Lower lobe of right lung (tissue), 2 donors: ENCODE results near the gene STAT4. TPM values are rescaled to one million over a fixed set of nuclear protein-coding genes. Genes with fewer than 3 reads are reported as not detected.

Experiments used
- ATAC-seq, 2 donors: fragments of 200-7000 bp; cut with Tn5 transposase; one replicate each; pipeline ENCODE4 v1.9.1; 2020 to 2022; ENCODE audit warnings: mild to moderate bottlenecking in 2 of 2, moderate library complexity in 2 of 2
- DNase-seq: peaks from one replicate; pipeline ENCODE4 v3.0.0-alpha.2; 2020
- H3K27ac ChIP-seq: fragments of 200-600 bp; one replicate; pipeline ENCODE4 v1.8.0; 2022
- H3K27me3 ChIP-seq: fragments of 200-600 bp; one replicate; pipeline ENCODE4 v1.8.0; 2022; ENCODE audit warnings: low read depth
- H3K36me3 ChIP-seq: fragments of 200-600 bp; one replicate; pipeline ENCODE4 v1.8.0; 2022; ENCODE audit warnings: mild to moderate bottlenecking
- H3K4me1 ChIP-seq: fragments of 200-600 bp; one replicate; pipeline ENCODE4 v1.8.0; 2022
- H3K4me3 ChIP-seq: fragments of 200-600 bp; one replicate; pipeline ENCODE4 v1.8.0; 2022; ENCODE audit warnings: mild to moderate bottlenecking
- H3K9me3 ChIP-seq: fragments of 200-600 bp; one replicate; pipeline ENCODE4 v1.8.0; 2022
- CTCF ChIP-seq: fragments of 200-600 bp; IDR thresholded peaks from one replicate; pipeline ENCODE4 v1.8.0; 2022; ENCODE audit warnings: antibody characterized with exemption, mild to moderate bottlenecking
- intact Hi-C: fragments of 100-400 bp; cut with DNase I; formaldehyde crosslinking; loops from one replicate; pipeline ENCODE4 v1.11.0; 2022
- total RNA-seq: library from RNA; stranded (reverse); fragmentation: NEBNext Ultra II Directional; extraction: Animal tissue kit (Norgen Biotek cat#: 25700); gene quantifications from one replicate; pipeline ENCODE4 v1.2.1, GENCODE V29; 2021
- donor health status: DM: no; HTN: yes; CAD: no; lungs with severe emphysema.

STAT4 gene
- total RNA-seq, 1 donor from 2014 or later, result 5.8 TPM

DNA sequence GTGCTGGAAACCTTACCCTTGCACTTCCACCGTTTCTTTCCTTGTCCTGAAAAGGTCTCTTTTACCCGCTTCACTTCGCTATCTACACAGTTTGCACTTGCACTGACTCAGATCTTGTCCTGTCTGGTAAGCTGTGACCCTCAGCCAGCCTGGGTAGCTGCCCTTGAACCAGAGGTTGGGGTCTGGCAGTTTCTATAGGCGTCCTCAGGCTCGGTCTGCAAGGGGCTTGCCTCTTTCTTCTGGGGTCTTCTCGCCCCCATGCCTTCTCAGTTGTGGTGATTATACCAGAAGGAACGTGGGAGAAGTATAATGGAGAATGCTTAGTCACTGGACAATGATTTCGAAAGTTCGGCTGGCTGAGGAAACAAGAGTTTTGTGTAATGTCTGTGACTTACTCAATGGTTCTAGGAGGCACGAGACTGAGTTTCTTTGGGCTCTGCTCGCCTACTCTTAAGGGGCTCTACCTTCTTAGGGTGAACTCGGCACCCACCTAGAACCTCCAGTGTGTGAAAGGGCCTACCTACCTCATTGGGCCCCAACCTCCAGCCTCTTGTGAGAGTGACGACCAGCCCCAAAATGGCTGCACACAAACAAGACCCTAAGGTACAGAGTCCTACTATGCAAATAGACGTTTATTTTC, 129.9 kb downstream of the STAT4 start:
- DNase-seq (no peak), ATAC-seq (peak; percentile 66 to 78)
- intact Hi-C loops, result no loop called here

GRCh38 chr2:191020221-191020741, 130.5 kb downstream of the STAT4 start:
- DNase-seq (peak; percentile 94), ATAC-seq (peak; percentile 98 to 99)
- Histone ChIP-seq H3K4me3 (peak overlapping the region; percentile 91), H3K4me1 (peaks cover 18% of the 10 kb centered on the region), H3K36me3 (no peaks in the 10 kb centered on the region), H3K27ac (peak overlapping the region; percentile 96), H3K27me3 (no peaks in the 10 kb centered on the region), H3K9me3 (no peaks in the 10 kb centered on the region)
- intact Hi-C loops, result no loop called here
- TF ChIP-seq CTCF, result peak; percentile 15

More for the DNA sequence above, 129.9 kb downstream of the STAT4 start:
- H3K36me3 ChIP-seq, result no peaks in the 10 kb centered on the region
- no peaks in the 10 kb centered on the region for H3K27me3 ChIP-seq
- H3K27ac ChIP-seq, result peak overlapping the region; percentile 96
- peaks cover 18% of the 10 kb centered on the region for H3K4me1 ChIP-seq
- H3K9me3 ChIP-seq, result no peaks in the 10 kb centered on the region
- no peak for TF ChIP-seq CTCF
- H3K4me3 ChIP-seq, result peak overlapping the region; percentile 91

- Histone ChIP-seq H3K36me3 (no peaks in the 10 kb centered on the region), H3K27me3 (no peaks in the 10 kb centered on the region), H3K9me3 (no peaks in the 10 kb centered on the region), H3K27ac (no peak overlapping the region), H3K4me1 (peaks cover 25% of the 10 kb centered on the region), H3K4me3 (no peak overlapping the region)
- no peak for DNase-seq
- intact Hi-C loops, result no loop called here
- no peak for ATAC-seq
- no peak for TF ChIP-seq CTCF
Measured at GRCh38 chr2:191019376-191019775, 131.4 kb downstream of the STAT4 start.

GRCh38 chr2:191018643-191019119, 132.1 kb downstream of the STAT4 start:
- Histone ChIP-seq H3K36me3 (no peaks in the 10 kb centered on the region), H3K27me3 (no peaks in the 10 kb centered on the region), H3K27ac (no peak overlapping the region), H3K9me3 (no peaks in the 10 kb centered on the region), H3K4me3 (no peak overlapping the region), H3K4me1 (peaks cover 25% of the 10 kb centered on the region)
- ATAC-seq (no peak), DNase-seq (no peak)
- intact Hi-C loops, result no loop called here
- no peak for TF ChIP-seq CTCF

GRCh38 chr2:191018048-191018447, 132.7 kb downstream of the STAT4 start:
- Histone ChIP-seq H3K4me3 (no peak overlapping the region), H3K27ac (no peak overlapping the region), H3K36me3 (no peaks in the 10 kb centered on the region), H3K4me1 (peaks cover 27% of the 10 kb centered on the region), H3K9me3 (no peaks in the 10 kb centered on the region), H3K27me3 (no peaks in the 10 kb centered on the region)
- no peak for DNase-seq
- ATAC-seq, result no peak
- intact Hi-C loops, result no loop called here
- no peak for TF ChIP-seq CTCF
